K562 (cell line): Measurements from ENCODE around the gene CBX8. TPM values are rescaled to one million over a fixed set of nuclear protein-coding genes. Genes with fewer than 3 reads are reported as not detected.

ENCODE experiments used
- ARID3A ChIP-seq: IDR thresholded peaks from 2 replicates; pipeline ENCODE4 v1.6.1; 2012; ENCODE audit warnings: low read depth, low read length, improper control_type of control experiment, borderline replicate concordance
- FOXK2 ChIP-seq, 2 experiments: fragments of 450-650 bp; IDR thresholded peaks in 1 of 2; conservative IDR thresholded peaks in 1 of 2; 2 replicates each; pipeline ENCODE4 v1.6.1; 2016; ENCODE audit warnings: low read depth in 2 of 2, mild to moderate bottlenecking in 1 of 2
- HNRNPLL ChIP-seq: fragments of 200-400 bp; formaldehyde crosslinking; IDR thresholded peaks from 2 replicates; pipeline ENCODE4 v1.6.1; 2017; ENCODE audit warnings: low read length, low read depth, mild to moderate bottlenecking; ENCODE audit not compliant: poor library complexity, severe bottlenecking
- MBD2 ChIP-seq: sonication (generic); IDR thresholded peaks from 2 replicates; pipeline ENCODE4 v1.6.1; 2016; ENCODE audit warnings: low read depth, borderline replicate concordance
- MCM3 ChIP-seq: fragments of 450-650 bp; IDR thresholded peaks from 2 replicates; pipeline ENCODE4 v1.6.1; 2016
- OTX1 ChIP-seq: fragments of 450-650 bp; formaldehyde crosslinking; IDR thresholded peaks from 2 replicates; pipeline ENCODE4 v1.4.0; 2022; ENCODE audit warnings: mild to moderate bottlenecking
- PCBP1 ChIP-seq: fragments of 200-400 bp; formaldehyde crosslinking; IDR thresholded peaks from 2 replicates; pipeline ENCODE4 v1.6.1; 2018; ENCODE audit warnings: mild to moderate bottlenecking, low read depth, low read length; ENCODE audit not compliant: poor library complexity, severe bottlenecking
- PKNOX1 ChIP-seq: fragments of 450-650 bp; IDR thresholded peaks from 2 replicates; pipeline ENCODE4 v1.6.1; 2016
- POLR2A ChIP-seq: fragments of 450-650 bp; conservative IDR thresholded peaks from 2 replicates; pipeline ENCODE4 v1.6.1; 2016
- RBM22 ChIP-seq: fragments of 200-400 bp; formaldehyde crosslinking; IDR thresholded peaks from 2 replicates; pipeline ENCODE4 v1.6.1; 2018; ENCODE audit warnings: low read length, low read depth; ENCODE audit not compliant: poor library complexity, severe bottlenecking
- SMAD4 ChIP-seq: fragments of 250-450 bp; sonication (Bioruptor Pico); conservative IDR thresholded peaks from 2 replicates; pipeline ENCODE4 v1.8.0; 2021; ENCODE audit warnings: inconsistent platforms, mild to moderate bottlenecking, moderate library complexity
- VEZF1 ChIP-seq: fragments of 200-800 bp; sonication (Bioruptor generic); IDR thresholded peaks from 2 replicates; pipeline ENCODE4 v1.6.1; 2017; ENCODE audit warnings: missing genetic modification characterization, missing compliant biosample characterization
- ZBTB26 ChIP-seq: fragments of 450-650 bp; formaldehyde crosslinking; IDR thresholded peaks from 2 replicates; pipeline ENCODE4 v1.4.0; 2022; ENCODE audit warnings: missing genetic modification characterization
- ZMIZ1 ChIP-seq, 2 experiments: fragments of 150-350 bp in 1 of 2; IDR thresholded peaks; 2 replicates each; pipeline ENCODE4 v1.6.1; 2012 to 2016; ENCODE audit warnings: low read depth in 2 of 2, low read length in 2 of 2, mild to moderate bottlenecking in 1 of 2, moderate library complexity in 1 of 2
- ZNF197 ChIP-seq: fragments of 200-800 bp; sonication (Bioruptor generic); IDR thresholded peaks from 2 replicates; pipeline ENCODE4 v1.6.1; 2016; ENCODE audit warnings: low read depth, missing genetic modification characterization, missing compliant biosample characterization
- ZNF24 ChIP-seq: fragments of 450-650 bp; IDR thresholded peaks from 2 replicates; pipeline ENCODE4 v1.6.1; 2016
- ZNF644 ChIP-seq: fragments of 200-800 bp; sonication (Bioruptor generic); IDR thresholded peaks from 2 replicates; pipeline ENCODE4 v1.6.1; 2016; ENCODE audit warnings: low read depth, missing genetic modification characterization, missing compliant biosample characterization
- polyA plus RNA-seq, 8 experiments: library from polyadenylated mRNA; depleted of rRNA in 4 of 8; stranded (reverse) in 5 of 8; unstranded in 3 of 8; fragments of >200 nt; fragmentation: Nextera tagmentation in 2 of 8; fragmentation: Illumina TruSeq in 1 of 8; extraction: Ambion mirVana in 2 of 8; extraction: Trizol in 1 of 8; gene quantifications; 2 replicates each; pipeline versions ENCODE4 v1.2.1 to v1.2.3, GENCODE V29; 2011 to 2014; ENCODE audit warnings: inconsistent platforms in 1 of 8, missing spikeins in 1 of 8
- total RNA-seq, 7 experiments: library from RNA; depleted of rRNA in 6 of 7; stranded (reverse); fragments of >200 nt in 6 of 7; fragmentation: Illumina TruSeq in 2 of 7; extraction: Trizol in 2 of 7; gene quantifications; 2 replicates each; pipeline versions ENCODE4 v1.2.1 to v1.2.3, GENCODE V29; 2011 to 2021; ENCODE audit warnings: low replicate concordance in 1 of 7

Gene CBX8
- total and polyA plus RNA-seq, 9 of the 15 experiments (the other 6 are each of a cell fraction or from before 2014, with no cell fraction given): 0.08 to 11.9 (median 2.6) TPM

GRCh38 chr17:79810130-79811010, 13.5 kb upstream of the CBX8 start (continued):
- TF ChIP-seq ZNF644 (tag) (peak; percentile 96), VEZF1 (CRISPR knock-in tag) (peak; percentile 95), PKNOX1 (peak; percentile 26; the same call in 1 of the 2 replicates), PCBP1 (peak; percentile 60), POLR2A (peak; percentile 46), OTX1 (peak; percentile 81; the same call in 1 of the 2 replicates), ARID3A (no peak), RBM22 (peak; percentile 25), SMAD4 (CRISPR knock-in tag) (0 out of 2 replicates have a peak, but pooled peaks have one; percentile 37), ZBTB26 (CRISPR knock-in tag) (peak; percentile 93), ZNF197 (CRISPR knock-in tag) (peak; percentile 59; the same call in 1 of the 2 replicates), HNRNPLL (no peak), ZNF24 (no peak), MCM3 (peak; percentile 87; the same call in 1 of the 2 replicates), FOXK2 (conservative IDR thresholded peaks at IDR 0.05 in 1 of 2, IDR thresholded peaks at IDR 0.05 in 1 of 2; ENCODE audit: low read depth in 2 of 2) (no peak; a peak in 1 of 4 replicates), ZMIZ1 (IDR thresholded peaks at IDR 0.05; ENCODE audit: low read depth in 2 of 2, low read length in 2 of 2) (0 out of 4 replicates have a peak, but pooled peaks of 1 of the 2 experiments have one; percentile 14), MBD2 (no peak)
